ENCODE results near the gene CHRNA5. TPM values are rescaled to one million over a fixed set of nuclear protein-coding genes. Genes with fewer than 3 reads are reported as not detected.

CHRNA5 gene
- total and polyA plus RNA-seq, 9 of the 15 experiments (the other 6 are each of a cell fraction or from before 2014, with no cell fraction given) = 2.8 to 16.1 (median 11.4) TPM

DNA sequence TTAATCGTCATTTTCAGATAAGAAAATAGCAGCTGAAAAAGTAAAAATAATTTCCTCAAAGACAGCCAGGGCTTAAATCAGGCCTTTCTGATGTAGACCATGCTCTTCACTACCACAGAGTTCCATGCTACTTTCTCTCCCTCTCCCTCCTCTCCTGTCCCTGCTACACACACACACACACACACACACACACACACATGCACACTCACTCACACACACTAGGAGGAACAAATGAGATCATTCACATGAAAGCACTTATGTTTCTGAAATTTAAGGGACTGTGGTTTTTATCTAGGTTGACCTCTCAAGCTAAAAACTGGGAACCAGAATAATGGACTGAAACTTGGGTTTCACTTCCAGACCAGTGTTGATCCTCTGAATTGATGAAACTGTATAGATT, 29.2 kb upstream of the CHRNA5 start:
- intact Hi-C loops (cut with micrococcal nuclease) (no loop called here), in situ Hi-C loops (cut with MboI) (no loop called here)
- Histone ChIP-seq H3K36me3 (ENCODE audit: control insufficient read depth, insufficient read depth, low read length) (no peaks in the 10 kb centered on the region), H3K4me2 (ENCODE audit: insufficient read depth, low read length) (no peak overlapping the region), H2AFZ (ENCODE audit: low read depth, low read length) (no peak overlapping the region), H3K9ac (ENCODE audit: insufficient read depth in 1 of 2, low read depth in 2 of 2, low read length in 2 of 2) (no peak overlapping the region), H3K27me3 (ENCODE audit: control insufficient read depth in 2 of 2, insufficient read depth in 2 of 2, low read length in 2 of 2) (no peaks in the 10 kb centered on the region), H3K27ac (ENCODE audit: extremely low read depth, low read depth, low read length) (no peak overlapping the region), H3K79me2 (ENCODE audit: control insufficient read depth, insufficient read depth, low read length) (peaks cover 10% of the 10 kb centered on the region), H4K20me1 (replicated peaks; ENCODE audit: control insufficient read depth, insufficient read depth, low read length) (no peaks in the 10 kb centered on the region), H3K9me1 (ENCODE audit: control insufficient read depth, insufficient read depth, low read length) (no peaks in the 10 kb centered on the region), H3K9me3 (replicated peaks; ENCODE audit: control insufficient read depth, insufficient read depth, low read depth, low read length) (no peaks in the 10 kb centered on the region), H3K4me1 (replicated peaks in 1 of 2; ENCODE audit: control insufficient read depth in 2 of 2, insufficient read depth in 2 of 2, low read length in 2 of 2) (peaks cover 0 to 3% of the 10 kb centered on the region in 2 experiments; a peak in 2 of 5 replicates), H3K4me3 (no peak overlapping the region)
- BruUV-seq (replicated peaks) = no TSS peak
- 75% methylated on average over 1 of the region's 1 CpG for WGBS (ENCODE audit: insufficient coverage, low coverage, missing lambda C conversion rate)
- ChIA-PET CTCF (ENCODE audit: low intra/inter-chr PET ratio) (no interaction called here), POLR2A (interaction anchor here (0.6 to 1.4 kb wide), 3 partner anchors 12 to 65 kb away, joined by 3 to 5 read pairs (median 3); no protein-coding TSS in a partner anchor)
- no peak for DNase-seq (ENCODE audit: extremely low read depth in 1 of 4, low spot score in 3 of 4)
- no peak for ATAC-seq
- TF ChIP-seq JUND (IDR thresholded peaks at IDR 0.05; ENCODE audit: borderline replicate concordance, low read depth, low read length) (peak; percentile 67; the same call in 1 of the 2 replicates), JUND (tag; IDR thresholded peaks at IDR 0.05; ENCODE audit: borderline replicate concordance, low read depth, low read length) (peak; percentile 72; the same call in 2 of the 3 replicates), ATF1 (CRISPR knock-in tag; IDR thresholded peaks at IDR 0.05) (no peak), ATF1 (tag; IDR thresholded peaks at IDR 0.05) (no peak), SMARCE1 (IDR thresholded peaks at IDR 0.05) (0 out of 2 replicates have a peak, but pooled peaks have one; percentile 34), ARID1B (IDR thresholded peaks at IDR 0.05) (peak; percentile 29; the same call in 1 of the 2 replicates), ZFP1 (CRISPR knock-in tag; IDR thresholded peaks at IDR 0.05) (no peak), ATF7 (IDR thresholded peaks at IDR 0.05) (peak; percentile 33; the same call in 1 of the 2 replicates)
- TF ChIP-seq, protein P1, sequence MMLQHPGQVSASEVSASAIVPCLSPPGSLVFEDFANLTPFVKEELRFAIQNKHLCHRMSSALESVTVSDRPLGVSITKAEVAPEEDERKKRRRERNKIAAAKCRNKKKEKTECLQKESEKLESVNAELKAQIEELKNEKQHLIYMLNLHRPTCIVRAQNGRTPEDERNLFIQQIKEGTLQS (IDR thresholded peaks at IDR 0.05) = peak; percentile 62
- TF ChIP-seq, protein P1 (CRISPR knock-in tag; conservative IDR thresholded peaks at IDR 0.05) = no peak
- FAIRE-seq = peak; percentile 51

Measured in K562 (cell line).